ENCODE results near the gene OR56B1.

OR56B1 gene

GRCh38 chr11:5737091-5737490 is 843 bp downstream of the OR56B1 start:
- DNase-seq, result no peak

- no peak for DNase-seq
These were observed 1.6 kb downstream of the OR56B1 start for GRCh38 chr11:5737670-5738392.

GRCh38 chr11:5738431-5738830 is 2.2 kb downstream of the OR56B1 start:
- no peak for DNase-seq

DNA sequence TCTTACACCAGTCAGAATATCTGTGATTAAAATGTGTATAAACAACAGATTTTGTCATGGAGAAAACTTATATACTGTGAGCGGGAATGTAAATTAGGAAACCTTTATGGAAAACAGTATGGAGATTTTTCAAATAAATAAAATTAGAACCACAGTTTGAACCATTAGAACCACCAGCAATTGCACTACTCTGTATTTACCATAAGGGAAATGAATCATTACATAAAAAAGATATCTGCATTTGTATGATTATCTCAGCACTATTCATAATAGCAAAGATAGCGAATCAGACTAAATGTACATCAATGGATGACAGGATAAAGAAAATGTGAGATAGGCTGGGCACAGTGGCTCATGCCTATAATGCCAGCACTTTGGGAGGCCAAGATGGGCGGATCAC is 10.4 kb downstream of the OR56B1 start:
- DNase-seq, result no peak

DNA sequence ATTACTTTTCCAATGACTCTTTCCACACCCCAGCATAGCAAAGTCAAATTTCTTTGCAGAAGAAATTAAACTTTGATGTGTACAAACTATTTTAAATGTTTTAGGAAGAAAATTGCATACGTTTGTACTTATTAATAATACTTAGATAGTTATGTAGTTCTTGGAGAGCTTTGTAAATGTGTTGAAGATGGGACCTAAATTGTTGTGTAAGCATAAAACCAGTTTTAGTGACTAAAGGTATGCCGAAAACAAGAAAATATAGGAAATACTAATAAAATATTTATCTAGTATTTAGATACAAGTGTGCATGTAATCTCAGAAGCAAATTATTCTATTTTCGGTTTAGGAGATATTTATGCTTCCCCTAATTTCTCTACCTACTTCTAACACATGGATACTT is 13.6 kb downstream of the OR56B1 start:
- DNase-seq, result no peak

DNA sequence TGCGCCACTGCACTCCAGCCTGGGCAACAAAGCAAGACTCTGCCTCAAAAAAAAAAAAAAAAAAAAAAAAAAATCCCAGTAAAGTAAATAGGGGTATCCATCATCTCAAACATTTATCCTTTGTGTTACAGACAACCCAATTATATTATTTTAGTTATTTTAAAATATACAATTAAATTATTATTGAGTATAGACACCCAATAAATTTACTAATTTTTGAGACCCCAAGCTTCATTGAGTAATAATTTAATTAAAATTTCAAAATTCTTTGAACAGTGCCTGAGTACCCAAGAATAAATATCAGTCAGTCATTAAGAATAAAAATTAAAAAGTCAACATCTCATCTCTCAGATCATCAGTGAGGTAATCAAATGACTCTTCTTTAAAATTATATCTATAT is 17.7 kb downstream of the OR56B1 start, which contains the start of gene OR52N4:
Gene OR52N4 (plus strand): TSS at position 301 of the 400 bp plus-strand sequence. CDS start 498 bp downstream, outside the sequence.
- no peak for DNase-seq

DNA sequence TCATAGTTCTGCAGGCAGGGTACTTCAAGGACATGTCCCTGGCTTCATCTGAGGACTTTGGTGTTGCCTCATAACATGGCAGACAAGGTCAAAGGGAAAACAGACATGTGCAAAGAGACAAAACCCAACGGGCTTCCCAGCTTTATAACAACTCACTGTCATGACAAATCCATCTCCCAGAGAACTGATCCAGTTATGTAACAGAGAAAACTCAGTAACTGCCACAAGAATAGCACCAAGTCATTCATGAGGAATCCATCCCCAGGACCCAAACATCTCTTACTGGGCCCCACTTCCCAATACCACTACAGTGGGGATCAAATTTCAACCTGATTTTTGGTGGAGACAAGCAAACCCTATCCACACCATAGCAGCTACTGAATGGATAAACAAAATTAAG is 30.8 kb downstream of the OR56B1 start:
- no peak for DNase-seq

DNA sequence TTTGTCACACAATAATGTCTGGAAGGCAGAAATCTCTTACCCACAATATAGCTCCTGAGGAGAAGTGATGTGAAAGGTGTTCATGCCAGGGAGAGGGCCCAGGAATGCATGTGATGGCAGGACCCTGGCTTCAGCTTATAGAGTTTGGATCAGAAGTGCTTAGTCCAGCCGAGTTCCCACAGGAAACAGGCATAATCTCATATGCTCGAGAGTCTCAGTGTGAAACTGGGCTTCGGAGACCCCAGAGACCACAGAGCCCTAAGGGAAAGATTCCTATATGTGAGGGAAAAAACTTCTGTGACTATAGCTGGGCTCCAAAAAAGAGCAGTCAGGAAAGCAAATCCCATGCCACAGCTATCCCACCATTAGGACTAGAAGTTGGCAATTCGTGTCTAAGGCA is 47.0 kb downstream of the OR56B1 start, which contains the start of gene OR52N5:
Gene OR52N5 (minus strand): TSS at position 101 of the 400 bp plus-strand sequence. CDS start 4,721 bp downstream, outside the sequence.
- no peak for DNase-seq

Data from NCI-H345 (cell line).